Vagina (tissue), 2 donors: ENCODE measurements around the gene HARS1.

Experiments
- CTCF ChIP-seq, 3 experiments: fragments of 450-650 bp in 2 of 3; fragments of 200-600 bp in 1 of 3; sonication (generic) in 1 of 3; IDR thresholded peaks; one replicate each; pipeline ENCODE4 v1.5.1; 2017 to 2019; ENCODE audit warnings: antibody characterized with exemption in 3 of 3, mild to moderate bottlenecking in 2 of 3, moderate library complexity in 2 of 3
- POLR2A ChIP-seq, 2 donors: fragments of 450-650 bp; IDR thresholded peaks; one replicate each; pipeline ENCODE4 v1.6.1; 2017; ENCODE audit warnings: antibody characterized with exemption in 2 of 2, mild to moderate bottlenecking in 2 of 2, moderate library complexity in 2 of 2
- POLR2AphosphoS5 ChIP-seq, 2 donors: sonication (generic); formaldehyde crosslinking; IDR thresholded peaks; one replicate each; pipeline ENCODE4 v1.9.0; 2017; ENCODE audit warnings: antibody characterized with exemption in 2 of 2, mild to moderate bottlenecking in 2 of 2, low read depth in 1 of 2; ENCODE audit not compliant: insufficient read depth in 1 of 2

GRCh38 chr5:140710899-140711552 is 19.9 kb upstream of the HARS1 start:
- TF ChIP-seq POLR2A (IDR thresholded peaks at IDR 0.05) (peak in 1 of 2 donors; percentile 5), CTCF (IDR thresholded peaks at IDR 0.05) (no peak), POLR2AphosphoS5 (IDR thresholded peaks at IDR 0.05; ENCODE audit: insufficient read depth in 1 of 2, low read depth in 1 of 2) (peak; percentile 69 to 90)
